GM19455 (cell line): ENCODE data around the gene MDC1.

ENCODE experiments used
- ATAC-seq: cut with Tn5 transposase; IDR thresholded peaks from one replicate; pipeline ENCODE4 v1.9.1; 2021; ENCODE audit not compliant: unreplicated experiment

MDC1 gene

DNA sequence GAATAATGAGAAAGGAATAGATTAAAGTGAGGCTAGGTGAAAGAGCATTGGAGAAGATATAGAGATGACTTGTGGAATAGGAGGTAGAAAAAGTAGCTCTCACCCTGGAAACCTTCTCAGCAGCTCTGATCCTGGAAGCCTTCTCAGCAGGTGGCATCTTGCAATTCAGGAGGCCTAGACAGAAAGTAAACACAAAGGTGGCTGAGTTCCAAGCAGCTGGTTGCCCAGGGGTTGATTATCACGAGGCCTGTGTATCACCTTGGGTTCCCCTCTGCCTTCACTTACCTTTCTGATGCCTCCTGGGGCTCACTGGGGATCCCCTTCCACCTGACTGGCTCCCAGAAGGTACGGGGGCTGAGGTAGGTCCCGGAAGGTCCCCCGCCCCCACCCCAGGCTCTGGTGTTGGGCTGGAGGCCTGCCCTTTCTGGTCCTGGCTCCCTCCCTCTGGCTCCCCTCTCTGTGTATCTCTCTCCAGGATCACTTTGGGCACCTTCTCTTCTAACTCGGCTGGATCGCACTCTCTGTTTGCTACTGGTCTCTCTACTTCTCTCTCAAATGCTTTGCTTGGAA, 9.7 kb downstream of the MDC1 start:
- no peak for ATAC-seq

DNA sequence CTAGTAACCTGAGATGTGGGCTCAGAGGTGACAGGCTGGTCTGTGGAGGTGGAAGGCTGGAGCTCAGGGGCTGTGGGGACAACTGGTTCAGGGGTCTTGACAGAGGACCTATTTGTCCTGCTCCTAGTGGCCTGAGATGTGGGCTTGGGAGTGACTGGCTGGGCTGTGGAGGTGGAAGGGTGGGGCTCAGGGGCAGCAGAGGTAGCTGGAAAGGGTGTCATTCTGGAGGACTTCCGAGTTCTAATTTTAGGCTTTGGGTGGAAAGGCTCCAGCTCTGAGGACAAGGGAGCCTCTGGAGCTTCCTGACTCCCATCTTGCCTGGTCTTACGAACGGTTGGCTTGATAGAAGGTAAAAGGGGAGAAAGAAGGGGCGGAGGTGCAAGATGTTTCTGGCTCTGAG, 11.5 kb downstream of the MDC1 start:
- no peak for ATAC-seq

DNA sequence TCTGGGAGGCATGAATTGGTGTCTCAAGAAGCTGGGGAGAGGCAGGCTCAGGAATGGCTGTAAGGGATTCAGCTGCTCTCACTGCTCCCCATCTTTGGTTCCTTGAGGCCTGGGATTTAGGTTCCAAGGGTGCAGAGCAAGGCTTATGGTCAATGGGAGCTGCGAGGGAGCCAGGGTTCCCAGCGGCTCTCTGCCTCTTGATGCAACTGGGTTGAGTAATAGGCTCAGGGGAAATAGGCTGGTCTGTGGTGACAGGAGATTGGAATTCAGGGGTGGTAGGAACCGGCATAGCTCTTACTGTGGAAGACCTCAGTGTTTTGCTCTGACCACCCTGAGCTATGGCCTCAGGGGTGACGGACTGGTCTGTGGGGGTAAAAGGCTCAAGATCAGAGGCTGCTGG, 13.3 kb downstream of the MDC1 start:
- no peak for ATAC-seq

DNA sequence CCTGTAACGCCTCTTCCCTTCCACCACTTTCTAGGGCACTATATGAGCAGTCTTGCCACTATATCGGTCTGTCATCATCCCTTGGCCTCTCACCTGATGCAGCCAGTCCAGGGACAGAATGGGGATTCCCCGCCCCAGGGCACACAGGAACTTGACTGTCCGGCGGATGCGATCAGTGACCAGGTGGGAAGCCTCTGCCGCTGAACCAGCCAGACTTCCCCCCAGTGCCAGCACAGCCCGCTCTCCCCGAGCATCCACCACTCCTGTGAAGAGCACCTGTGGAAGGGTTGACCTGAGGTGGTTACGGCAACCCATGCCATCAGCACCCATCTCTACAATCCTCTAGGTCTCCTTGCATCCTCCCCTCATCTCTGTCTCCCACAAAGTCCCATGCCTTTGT, 14.1 kb downstream of the MDC1 start:
- ATAC-seq, result no peak

DNA sequence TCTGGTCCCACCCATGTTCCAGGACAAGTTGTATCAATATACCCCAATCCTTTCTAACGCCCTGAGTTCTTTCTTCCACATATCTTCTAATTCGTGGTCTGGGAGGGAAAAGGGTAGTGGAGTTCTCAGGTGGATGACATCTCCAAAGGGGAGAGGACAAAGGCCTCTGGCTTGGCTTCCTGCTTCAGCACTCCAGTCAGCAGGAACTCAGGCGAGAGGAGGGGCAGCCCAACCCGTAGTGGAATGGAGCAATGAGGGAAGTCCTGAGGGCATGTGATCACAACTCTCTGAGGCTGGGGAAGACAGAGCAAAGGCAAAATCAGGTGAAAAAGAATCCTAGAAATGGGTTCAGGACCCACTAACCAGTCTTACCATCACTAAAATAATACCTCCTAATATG, 16.7 kb downstream of the MDC1 start:
- ATAC-seq, result no peak

DNA sequence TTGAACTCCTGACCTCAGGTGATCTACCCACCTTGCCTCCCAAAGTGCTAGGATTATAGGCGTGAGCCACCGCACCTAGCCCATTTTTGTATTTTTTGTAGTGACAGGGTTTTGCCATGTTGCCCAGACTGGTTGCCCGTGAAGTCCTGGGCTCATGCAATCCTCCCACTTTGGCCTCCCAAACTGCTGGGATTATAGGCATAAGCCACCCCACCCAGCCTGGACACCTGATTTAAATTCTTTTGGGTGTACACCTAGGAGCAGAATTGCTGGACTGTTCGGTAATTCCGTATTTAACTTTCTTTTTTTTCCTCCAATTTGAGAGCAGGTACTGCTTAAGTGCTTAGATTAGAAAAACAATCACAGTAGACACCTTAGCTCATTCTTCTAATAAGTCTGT, 20.6 kb downstream of the MDC1 start:
- ATAC-seq, result no peak

DNA sequence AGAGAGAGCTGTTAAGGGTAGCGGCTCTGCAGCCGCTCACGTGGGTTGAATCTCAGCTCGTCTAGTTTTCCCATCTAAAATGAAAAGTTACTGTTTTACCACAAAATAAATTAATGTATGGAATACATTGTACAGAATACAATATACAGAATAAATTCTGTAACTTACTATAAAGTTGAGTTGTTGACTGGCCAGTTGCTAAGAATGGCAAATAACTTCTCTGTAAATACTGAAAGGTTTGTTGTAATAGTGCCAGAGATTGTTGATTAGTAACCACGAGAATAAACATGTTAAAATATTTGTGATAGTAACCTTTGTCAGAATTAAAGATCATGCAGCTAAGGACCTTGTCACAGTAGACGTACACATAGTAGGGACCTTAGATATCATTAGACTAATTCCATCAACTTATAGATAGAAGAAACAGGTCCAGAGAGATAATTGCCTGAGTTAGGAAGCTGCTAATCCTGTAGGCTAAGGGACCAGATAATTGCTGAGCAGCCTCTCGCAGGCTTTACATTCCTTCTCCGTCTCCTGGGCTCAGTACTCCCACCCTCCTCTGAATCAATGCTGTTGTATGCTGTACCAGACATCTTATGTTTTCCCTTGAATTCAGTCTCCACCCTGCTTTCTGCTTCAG, 25.8 kb downstream of the MDC1 start:
- no peak for ATAC-seq

DNA sequence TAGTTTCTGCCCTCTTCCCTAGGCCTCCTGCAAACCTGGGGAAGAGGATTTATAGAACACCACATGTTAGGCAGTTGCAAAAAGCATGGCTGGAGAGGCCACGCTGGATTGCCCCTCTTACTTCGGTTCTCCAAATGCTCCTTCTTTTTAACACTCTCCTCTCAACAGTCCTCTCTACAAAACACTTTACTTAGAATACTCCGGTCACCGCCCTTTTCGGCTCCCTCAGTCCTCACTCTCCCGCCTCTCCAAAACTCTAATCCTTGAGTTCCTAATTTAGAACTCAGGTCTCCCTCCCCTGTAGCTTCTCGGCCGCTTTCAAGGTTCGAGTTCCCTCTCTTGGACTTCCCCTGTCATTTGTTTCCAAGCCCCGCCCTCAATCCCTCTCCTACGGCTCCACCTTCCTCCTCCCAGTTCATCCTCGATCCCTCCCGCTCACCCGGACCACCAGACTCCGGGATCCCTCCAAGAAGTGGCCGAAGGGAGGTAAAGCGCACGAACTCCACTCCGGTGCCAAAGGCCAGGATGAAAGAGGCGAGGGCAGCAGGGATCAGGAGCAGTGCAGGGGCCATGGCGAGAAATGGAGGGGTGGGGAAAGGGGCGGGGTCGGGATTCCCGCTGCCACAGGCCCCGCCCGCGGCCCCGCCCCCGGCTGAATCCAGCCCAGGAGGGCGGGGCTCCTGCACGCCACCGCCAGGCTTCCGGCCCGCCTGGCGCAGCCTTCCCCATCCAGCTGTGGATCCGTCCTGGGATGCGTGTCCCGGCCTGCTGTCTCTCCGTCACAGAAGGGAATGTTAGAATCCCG, 26.5 kb downstream of the MDC1 start, which contains the start of gene NRM:
Gene NRM, minus strand, starts transcription at position 582 of the 805 bp plus-strand sequence. Its CDS starts 10 bp downstream, at position 572.
- no peak for ATAC-seq

DNA sequence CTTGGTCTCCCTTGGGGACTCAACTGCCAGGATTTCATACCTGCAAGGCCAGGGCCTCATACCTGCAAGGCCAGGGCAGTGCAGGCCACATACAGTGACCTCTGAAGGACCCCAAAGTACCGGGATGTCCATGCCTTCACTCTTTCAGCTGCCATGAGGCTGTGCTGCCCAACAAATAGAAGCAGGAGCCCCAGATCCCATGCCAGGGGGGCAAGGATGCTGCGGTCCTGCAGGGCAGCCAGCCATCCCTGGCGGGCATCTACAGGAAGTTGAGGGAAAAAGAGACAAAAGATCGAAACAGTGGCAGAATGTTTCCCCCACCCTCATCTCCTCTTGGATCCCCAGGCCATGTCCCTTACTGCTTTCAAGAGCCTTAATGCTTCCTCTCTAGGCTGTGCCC, 27.1 kb downstream of the MDC1 start:
- ATAC-seq, result no peak

DNA sequence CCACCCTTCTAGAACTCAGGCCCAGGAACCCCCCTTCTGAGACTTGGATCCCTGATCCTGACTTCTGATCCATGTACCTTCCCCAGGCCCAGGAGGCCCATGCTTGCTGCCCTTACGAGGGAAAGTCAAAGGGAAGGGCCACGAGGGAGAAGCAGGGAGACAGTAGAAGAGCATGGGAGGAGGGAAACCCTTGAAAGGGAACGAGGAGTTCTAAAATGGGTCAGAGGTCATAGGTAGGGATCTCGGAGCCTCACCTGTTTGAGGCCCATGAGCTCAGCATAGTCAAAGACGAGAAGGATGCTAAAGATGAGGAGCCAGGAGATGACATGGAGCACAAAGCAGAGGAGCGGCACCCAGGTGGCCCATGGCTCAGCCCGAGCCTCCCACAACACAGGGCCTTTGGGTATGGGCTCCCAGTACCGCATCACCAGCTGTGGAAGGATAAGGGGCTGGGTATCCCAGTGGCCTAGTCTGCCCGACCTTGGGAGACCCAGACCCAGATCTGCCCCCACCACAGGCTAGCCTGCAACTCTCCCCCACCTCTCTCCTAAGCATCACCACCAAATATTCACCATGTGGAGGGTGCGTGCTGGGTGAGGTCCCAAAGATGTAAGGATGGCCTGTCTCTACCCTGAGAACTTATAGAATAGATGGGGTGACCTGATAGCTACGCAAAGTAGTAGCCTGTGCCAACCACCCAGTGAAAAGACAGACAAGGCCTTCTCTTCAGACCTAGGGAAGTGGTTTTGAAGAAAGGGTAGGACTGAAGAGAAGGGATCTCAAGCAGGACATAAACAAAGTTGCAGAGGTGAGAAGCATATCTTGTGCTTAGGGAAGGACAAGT, 27.8 kb downstream of the MDC1 start:
- no peak for ATAC-seq

DNA sequence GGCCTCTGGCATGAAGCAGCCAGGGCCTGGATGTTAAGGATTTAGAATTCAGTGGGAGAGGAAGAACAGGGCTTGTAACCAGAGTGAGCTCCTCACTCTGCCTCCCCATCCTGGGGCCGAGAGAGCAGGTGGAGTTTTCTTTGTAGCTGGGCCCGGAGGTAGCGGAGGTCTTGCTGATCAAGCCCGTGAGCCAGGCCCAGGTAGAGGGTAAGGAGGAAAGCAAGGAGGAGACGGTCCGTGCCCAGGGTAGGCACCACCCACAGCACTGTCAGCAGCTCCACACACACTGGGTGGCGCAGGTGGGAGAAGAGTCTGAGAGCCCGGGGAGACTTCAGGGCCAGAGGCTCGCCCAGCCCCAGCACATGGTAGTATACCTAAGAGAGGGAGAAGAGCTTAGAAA, 28.5 kb downstream of the MDC1 start:
- no peak for ATAC-seq

DNA sequence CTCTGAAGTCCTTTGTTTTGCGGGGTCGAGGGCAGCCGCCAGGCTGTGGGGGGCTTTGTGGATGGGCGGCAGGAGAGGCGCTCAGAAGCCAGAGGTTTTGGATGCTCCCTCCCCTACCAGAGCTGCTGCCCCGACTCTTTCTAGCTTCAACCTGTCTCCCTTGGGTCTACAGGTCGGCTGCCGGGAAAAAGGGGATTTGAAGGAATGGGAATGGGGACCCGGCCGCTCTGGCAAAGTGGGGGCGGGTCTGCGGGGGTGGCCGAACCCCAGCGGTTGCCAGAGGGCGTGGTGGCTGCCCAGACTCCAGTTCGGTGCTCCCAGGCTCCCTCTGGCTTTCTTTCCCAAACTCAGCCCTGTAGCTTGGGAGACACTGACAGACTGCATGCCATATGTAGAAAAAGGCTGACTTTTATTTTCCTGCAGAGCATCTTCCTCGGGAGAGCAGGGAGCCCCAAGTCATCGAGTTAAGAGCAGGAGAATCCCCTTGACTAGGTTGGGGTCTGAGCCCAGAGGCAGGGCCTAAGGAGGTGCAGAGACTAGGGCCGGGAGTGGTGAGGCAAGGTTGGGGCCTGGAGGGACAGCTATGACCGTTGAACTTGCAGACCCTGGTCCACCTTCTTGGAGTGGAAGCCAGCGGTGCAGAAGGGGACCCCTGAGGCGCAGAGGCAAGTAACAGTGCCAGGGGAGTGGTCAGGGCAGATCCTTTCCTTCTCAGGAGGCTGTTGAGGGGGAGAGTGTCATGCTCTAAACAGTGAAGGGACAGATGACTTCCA, 29.2 kb downstream of the MDC1 start:
- ATAC-seq, result no peak

DNA sequence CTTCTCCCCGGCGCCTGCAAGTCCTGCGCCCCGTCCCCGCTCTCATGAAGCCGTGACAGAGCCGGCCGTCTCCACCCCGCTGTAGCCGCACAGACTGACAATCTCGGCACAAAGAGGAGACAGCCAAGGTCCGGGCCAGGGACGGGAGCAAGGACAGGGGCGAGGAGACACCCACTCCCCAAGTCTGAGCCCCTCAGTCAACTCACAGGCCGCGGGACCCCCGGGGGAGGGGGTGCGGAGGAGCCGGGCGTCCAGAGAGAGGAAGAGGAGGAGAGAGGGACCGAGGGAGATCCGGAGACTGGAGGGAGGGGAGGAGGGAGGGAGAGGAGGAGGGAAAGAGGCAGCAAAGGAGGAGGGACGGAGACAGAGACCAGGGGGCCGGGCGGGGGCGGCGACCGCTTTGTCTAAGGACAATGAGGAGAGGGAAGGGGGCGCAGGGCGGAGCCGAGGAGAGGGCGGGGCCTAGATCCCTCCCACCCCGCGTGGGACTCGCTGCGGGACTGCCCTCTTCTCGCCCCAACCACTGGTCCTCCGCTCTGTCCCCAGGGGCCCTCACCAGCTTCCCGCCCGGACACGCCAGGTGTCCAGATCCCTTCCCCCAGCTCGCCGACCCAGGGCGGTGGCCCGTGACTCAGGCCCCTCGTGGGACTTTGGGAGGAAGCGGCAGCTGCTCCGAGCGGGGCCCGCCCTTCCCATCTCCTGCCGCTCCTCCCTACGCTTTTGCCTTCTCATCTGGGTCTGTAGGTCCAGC, 30.0 kb downstream of the MDC1 start:
- ATAC-seq, result peak; percentile 33

DNA sequence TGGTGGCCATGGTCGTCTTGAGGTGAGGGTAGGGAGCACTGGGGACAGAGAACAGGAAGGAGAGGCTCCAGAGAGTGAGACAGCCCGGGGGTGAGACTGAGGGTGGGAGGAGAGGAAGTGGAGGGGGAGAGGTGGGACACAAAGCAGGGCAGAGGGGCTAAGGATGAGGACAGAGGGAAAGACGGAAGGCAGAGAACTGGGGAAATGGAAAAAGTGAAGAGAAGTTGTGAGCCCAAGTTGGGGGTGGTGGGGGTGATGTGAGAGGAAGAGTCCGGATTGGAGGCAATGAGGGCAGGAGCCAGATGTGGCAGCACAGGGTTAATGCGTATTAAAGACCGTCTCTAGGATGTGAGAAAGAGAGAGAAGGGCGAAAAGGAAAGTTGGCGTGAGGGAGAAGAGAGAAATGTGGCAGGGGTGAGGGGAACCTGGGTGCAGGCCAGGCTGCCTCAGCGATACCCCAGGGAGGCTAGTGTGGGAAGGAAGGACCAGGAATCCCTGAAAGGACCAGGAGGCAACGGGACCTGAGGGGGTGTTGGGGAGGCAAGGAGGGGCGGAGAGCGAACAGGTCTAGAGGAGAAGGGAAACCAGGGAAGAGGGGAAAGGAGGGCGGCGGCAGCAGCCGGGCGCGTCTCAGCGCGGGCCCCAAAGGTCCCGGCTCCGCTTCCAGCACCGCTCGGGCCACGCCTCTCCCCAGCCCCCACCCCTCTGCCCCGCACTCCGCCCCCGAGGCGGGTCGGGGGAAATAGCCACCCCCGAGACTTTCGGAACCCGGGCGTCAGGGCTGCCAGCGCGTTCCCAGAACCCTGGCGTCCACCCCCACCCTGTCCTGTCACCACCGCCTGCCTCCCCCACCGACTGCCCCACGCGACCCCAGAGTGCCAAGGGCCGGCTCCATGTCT, 30.8 kb downstream of the MDC1 start, which contains the start of gene PPP1R18:
Gene PPP1R18, minus strand, starts transcription at position 637 of the 899 bp plus-strand sequence. Its CDS starts 627 bp downstream, at position 10.
- ATAC-seq, result no peak

DNA sequence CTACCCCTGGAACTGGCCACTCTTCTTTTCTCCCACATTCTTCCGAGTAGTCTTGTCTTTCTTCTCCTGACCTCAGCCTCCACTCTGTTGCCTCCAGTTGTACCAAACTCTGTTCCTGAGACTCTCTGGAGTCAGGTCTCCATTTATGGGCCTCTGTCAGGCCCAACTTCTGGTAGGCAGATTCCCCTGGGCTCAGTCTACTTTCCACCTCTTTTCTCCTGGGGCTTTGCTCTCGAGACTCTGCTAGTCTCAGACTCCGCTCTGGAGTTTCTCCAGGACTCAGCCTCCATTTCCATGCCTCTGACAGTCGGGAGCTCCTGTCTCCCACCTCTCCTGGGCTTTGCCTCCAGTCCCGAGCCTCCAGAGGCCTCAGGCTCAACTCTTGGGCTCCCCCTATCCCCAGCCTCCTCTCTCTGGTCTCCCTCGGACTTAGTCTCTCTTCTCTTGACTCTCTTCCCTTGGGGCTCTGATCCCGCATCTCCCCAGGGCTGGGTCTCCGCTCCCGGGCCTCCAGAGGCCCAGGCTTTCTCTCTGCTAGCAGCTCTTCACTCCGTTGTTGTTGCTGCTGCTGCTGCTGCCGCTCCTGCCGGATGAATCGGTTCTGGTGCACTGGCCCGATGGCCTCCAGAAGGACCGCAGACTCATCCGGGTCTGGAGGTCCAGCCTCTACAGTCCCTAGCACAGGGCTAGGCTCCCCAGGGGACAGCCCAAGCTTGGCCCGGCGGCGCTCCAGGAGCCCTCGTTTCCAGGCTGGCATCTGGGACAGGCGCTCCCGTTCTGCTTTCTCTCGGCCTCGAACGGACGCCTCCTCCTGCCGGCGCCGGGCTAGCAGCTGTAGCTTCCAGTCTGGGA, 31.7 kb downstream of the MDC1 start:
- no peak for ATAC-seq

DNA sequence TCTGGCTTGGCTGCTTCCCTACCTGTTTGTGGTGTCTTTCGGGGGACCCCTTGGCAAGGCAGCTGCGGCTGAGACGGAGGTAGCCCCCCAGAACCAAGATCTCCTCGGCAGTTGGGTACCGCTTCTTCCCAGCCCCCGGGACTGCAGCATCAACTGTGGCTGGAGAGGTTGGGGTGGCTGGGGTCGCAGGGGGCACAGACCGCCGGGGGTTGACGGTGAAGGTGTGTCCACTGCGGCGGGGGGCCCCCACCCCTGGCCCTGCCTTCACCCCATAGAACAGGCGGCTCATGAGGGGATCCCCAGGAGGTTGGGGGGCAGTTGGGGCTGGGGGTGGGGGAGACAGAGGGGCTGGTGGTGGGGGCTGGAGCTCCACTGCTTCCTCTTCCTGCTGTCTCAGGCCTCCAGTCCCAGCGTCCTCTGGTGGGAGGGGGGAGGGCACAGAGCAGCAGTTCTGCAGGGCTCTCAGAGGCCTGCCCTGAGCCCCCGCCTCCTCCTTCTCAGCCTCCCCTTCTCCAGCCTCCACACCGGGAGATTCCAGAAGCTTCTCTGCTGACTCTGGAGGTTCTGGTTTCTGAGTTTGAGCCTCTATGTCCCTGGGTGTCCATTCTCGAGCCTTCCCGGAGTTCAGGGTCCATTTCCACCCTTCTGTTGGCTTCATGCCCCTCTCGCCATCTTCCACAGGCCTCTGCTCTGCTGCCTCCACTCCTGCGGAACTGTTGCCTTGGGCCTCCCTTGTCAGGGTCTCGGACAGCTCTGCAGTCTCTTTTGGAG, 32.5 kb downstream of the MDC1 start:
- ATAC-seq, result no peak

DNA sequence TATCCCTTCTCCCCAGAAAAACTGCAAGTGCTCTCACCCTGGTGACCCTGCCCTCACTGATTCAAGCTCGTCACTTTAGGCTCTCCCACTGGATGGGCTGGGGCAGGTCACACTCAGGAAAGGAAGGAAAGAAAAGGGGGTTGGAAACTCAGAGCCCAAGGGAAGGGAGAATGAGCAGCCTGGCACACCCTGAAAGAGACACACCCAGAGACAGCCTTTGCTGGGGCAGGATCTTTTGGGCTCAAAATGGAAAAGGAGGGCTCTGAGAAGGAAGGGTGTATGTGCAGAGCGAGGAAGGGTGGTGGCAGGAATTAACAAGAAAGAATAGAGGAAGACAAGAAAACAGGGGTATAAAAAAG, 33.1 kb downstream of the MDC1 start:
- ATAC-seq, result no peak
